Pons (tissue), 1 donor: ENCODE data around the gene SCARB1.
"Not testable (repeated sequence)": the region's sequence is repeated elsewhere in the genome, so short reads cannot be mapped to it uniquely, and the experiment has no call there.

Experiments
- DNase-seq: peaks from one replicate; pipeline ENCODE4 v3.0.0-alpha.2; 2016; ENCODE audit warnings: low spot score

Gene SCARB1

DNA sequence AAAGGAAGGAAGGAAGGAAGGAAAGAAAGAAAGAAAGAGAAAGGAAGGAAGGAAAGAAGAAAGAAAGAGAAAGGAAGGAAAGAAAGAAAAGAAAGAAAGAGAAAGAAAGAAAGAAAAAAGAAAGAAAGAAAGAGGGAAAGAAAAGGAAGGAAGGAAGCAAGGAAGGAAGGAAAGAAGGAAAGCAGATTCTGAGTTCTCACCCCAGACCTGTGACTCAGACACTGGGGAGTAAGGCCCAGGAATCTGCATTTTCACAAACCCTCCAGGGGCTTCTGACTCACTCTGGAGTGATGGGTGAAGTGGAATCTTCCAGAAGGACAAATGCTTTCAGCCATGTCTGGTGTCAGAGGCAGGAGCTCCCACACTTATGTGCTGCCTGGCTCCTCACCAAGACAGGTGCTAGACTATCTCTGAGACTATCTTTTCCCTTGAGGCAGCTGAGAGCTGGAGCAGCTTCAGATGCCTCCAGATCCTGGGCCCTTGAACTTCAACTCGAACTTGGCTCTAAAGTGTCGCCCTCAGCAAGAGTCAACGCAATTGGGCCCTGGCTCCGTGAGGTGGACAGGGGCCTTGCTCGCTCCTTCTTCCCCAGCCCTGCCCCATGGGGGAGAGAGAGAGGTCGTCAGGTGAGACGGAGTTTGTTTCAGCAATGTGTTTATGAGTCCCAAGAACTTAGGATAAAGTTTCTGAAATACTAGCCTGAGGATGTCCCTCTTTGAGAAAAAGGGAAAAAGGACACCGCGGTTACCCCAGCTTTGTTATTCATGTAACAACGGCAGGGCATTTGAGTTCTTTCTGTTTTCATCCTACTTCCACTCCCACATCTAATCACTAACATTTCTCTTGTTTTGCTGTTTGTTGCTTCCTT lies 19.8 kb upstream of the SCARB1 start:
- no peak for DNase-seq

DNA sequence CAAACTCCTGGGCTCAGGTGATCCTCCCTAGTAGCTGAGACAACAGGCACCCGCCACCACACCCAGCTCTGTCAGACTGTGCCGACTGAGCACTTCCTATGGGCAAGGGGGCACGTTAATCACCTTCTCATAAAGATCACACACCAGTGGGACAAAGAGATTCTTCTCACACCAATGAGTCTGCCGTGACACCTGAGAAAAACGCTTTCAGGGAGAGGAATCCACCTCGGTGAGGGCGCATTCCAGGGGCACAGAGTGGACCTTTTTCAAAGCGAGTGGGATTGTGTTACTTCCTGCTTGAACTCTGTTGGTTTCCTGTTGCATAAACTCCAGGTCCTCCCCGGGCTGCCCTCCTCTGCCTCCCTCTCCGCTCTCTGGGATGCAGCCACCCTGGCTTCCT lies 17.5 kb upstream of the SCARB1 start:
- DNase-seq = no peak

DNA sequence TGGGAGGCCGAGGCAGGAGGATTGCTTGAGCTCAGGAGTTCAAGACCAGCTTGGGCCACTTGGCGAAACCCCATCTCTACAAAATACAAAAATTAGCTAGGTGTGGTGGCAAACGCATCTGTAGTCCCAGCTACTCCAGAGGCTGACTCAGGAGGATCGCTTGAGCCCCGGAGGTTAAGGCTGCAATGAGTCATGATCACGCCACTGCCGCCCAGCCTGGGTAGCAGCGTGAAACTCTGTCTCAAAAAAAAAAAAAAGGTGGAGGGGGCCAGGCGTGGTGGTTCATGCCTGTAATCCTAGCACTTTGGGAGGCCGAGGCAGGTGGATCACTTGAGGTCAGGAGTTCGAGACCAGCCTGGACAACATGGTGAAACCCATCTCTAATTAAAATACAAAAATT lies 16.7 kb upstream of the SCARB1 start:
- not testable (repeated sequence) for DNase-seq

DNA sequence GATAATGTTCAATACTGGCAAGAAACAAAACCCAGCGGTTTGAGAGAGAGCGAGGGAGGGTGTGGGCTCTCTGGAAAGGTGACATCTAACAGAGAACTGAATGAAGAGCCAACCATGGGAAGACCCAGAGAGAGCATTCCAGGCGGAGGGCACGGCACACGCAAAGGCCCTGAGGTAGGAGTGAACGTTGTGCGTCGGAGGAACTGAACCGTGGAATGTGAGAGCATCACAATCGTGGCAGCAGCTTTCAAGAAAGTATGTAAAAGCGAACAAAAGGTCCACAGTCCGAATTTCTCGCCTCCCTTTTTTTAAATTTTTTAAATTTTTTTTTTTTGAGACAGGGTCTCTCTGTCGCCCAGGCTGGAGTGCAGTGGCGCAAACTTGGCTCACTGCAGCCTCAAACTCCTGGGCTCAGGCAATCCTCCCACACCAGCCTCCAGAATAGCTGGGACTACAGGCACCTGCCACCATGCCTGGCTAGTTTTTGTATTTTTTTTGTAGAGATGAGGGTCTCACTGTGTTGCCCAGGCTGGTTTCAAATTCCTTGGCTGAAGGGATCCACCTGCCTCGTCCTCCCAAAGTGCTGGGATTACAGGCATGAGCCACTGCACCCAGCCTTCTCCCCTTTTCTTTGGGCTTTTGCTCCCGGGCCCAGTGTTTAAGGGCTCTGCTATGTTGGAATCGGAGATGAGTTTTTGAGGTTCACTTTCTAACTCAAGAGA lies 15.3 kb upstream of the SCARB1 start:
- DNase-seq = no peak

DNA sequence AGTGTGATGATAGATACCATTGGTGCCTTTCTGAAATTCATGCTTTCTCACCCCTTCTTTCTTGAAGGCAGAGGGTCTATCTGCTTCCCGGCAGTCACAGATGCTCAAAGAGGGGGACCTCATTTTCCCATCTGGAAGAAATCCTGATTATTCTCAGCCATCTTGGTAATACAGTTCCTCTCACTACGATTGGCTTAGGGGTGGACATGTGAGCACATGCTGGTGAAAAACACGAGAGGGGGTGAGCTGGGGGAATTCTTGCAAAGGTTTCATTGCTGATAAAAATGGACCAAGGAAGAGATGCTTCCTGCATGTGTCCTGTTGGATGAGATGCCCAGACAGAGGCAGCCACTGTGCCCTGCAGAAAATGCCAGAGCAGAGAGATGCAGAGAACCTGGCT lies 13.8 kb upstream of the SCARB1 start:
- no peak for DNase-seq

DNA sequence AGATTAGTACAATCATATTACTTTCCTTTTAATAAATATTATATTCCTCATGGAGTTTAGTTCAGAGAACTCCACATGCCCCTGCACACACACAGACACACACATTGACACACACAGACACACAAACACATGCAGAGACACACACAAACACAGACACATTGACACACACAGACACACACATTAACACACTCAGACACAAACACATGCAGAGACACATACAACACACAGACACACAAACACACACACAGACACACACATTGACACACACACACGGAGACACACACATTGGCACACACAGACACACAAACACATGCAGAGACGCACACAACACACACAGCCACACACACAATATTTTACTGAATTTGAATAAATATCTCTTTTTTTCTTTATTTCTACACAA lies 12.5 kb upstream of the SCARB1 start:
- DNase-seq = no peak

DNA sequence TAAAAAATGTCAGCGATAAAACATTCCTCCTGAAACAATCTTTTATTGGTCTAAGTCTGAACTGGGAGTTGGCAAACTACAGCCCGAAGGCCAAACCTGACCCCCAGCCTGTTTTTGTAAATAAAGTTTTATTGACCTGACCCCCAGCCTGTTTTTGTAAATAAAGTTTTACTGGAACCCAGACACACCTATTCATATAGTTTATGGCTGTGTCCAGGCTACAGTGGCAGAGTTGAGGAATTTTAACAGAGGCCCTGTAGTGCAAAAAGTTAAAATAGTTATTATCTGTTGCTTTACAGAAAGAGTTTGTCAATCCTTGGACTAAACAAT lies 12.1 kb upstream of the SCARB1 start:
- DNase-seq = no peak

DNA sequence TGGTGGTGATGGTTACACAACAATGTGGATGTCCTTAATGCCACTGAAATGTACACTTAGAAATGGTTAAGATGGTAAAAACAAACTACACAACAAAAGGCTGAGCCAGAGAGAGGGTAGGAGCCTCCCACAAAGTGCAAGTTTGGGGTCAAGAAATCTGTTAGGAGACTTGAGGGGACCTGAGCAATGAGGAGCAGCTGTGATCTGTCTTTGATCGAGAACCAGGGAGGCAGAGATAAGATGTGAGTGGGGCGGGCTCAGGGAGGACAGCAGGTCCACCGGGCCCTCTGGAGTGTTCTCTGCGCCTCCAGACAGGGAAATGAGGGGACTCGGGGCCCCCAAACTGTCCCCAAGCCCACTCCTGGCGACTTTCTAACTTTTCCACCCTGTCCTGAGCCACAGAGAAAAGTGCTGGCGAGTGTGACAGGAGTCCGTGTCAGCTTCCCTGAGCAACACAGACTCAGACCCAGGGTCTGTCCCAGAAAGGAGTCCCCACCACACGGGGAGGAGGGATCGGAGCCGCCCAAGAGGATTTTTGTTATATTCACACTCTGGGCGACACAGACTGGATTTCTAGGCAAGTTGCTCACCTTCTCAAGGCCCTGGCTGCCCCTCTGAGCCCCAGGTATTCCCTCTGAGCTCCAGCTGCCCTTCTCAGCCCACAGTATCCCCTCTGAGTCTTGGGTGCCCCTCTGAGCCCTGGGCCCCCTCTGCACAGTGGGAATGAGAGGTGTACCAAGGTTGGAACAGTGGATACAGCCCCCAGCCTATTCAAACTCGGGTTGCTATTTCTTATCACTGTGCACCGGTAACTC lies 11.5 kb upstream of the SCARB1 start:
- DNase-seq = no peak

DNA sequence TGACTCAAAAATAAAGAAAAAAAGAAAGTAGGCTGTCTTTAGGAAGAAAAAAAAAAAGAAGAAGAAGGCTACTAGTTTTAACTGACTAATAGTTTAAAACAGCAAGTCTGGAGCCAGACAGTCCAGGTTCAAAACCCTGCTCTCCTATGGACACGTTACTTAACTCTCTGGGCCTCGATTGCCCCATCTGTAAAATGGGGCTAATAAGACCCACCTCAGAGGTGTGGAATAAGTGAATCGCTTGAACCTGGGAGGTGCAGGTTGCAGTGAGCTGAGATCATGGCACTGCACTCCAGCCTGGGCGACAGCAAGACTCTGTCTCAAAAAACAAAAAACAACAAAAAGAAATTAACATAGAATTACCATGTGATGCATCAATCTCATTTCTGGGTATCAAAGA lies 10.5 kb upstream of the SCARB1 start:
- DNase-seq = no peak

DNA sequence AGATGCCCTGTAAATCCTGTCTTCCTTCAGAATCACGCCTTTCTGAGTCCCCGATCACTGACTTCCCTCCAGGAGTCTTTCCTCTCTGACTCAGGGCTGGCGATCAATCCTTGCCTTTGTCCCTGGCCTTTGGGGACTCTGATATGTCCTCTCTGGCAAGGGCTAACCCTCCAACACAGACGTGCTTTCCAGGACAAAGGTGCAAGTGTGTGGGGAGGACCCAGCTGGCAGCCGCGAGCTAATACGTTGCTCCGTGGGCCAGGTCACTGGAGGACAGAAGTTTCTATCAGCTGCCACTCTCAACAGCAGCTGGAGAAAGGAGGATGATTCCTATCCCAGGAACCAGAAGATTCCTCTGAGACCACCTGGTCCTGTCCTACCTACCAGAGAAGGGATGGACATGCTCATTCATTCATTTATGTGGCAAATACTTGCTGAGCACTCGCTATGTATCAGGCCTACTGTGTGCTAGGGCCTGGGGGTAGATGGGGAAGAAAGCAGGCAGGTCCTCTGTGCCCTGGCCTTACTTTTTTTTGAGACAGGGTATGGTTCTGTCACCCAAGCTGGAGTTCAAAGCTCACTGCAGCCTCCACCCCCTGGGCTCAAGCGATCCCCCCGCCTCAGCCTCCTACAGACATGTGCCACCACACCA lies 8.5 kb upstream of the SCARB1 start:
- DNase-seq = no peak

DNA sequence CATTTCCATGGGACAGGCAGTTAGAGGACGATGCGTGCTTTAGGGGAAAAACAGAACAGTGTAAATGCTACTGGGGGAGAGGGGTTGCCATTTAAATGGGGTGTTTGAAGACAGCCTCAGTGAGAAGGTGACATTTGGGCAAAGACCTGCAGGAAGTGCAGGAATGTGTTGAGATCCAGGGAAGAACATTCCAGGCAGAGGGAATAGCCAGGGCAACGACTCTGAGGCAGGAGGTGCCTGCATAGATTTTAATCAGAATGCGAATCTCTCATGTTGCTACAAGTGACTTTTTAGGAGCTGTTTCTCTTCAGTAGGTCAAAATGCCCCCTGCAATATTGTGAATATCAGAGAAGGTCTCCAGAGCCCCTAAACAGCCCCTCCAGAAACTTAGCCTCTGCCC lies 7.6 kb upstream of the SCARB1 start:
- no peak for DNase-seq

DNA sequence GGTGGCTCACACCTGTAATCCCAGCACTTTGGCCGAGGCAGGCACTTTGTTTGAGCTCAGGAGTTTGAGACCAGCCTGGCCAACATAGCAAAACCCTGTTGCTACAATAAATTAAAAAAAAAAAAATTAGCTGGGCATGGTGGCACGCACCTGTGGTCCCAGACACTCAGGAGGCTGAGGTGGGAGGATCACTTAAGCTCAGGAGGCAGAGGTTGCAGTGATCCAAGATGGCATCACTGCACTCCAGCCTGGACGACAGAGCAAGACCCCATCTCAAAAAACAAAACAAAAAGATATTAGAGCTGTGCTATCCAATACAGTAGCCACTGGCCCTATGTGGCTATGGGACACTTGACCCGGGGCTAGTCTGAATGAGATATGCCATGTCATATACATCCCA lies 6.9 kb upstream of the SCARB1 start:
- no peak for DNase-seq

DNA sequence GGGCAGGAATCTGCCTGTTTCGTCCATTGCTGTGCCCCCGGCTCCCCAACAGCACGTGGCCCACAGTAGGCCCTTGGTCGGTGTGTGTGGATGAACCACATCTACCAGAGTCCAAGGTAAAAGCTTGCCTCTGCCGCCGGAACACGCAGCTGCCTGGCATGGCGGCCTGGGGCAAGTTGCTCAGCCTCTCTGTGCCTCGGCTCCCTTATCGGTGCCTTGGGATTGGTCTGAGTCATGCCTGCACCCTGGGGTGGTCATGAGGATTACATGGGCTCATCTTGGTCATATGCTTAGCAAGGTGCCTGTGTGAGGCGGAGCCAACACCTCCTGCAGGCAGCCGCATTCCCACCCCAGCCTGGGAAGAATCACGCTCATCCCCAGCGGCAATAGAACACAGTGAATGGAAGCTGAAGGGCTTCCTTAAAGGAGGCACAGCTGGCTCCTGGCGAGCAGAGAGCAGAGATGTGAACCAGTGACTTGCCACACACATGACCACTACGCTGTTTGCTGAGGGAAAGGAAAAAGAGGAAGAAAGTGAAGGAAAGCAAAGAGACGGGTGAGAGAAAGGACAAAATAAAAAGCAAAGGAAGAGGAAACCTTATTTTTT lies 5.5 kb upstream of the SCARB1 start:
- DNase-seq = peak; percentile 78

DNA sequence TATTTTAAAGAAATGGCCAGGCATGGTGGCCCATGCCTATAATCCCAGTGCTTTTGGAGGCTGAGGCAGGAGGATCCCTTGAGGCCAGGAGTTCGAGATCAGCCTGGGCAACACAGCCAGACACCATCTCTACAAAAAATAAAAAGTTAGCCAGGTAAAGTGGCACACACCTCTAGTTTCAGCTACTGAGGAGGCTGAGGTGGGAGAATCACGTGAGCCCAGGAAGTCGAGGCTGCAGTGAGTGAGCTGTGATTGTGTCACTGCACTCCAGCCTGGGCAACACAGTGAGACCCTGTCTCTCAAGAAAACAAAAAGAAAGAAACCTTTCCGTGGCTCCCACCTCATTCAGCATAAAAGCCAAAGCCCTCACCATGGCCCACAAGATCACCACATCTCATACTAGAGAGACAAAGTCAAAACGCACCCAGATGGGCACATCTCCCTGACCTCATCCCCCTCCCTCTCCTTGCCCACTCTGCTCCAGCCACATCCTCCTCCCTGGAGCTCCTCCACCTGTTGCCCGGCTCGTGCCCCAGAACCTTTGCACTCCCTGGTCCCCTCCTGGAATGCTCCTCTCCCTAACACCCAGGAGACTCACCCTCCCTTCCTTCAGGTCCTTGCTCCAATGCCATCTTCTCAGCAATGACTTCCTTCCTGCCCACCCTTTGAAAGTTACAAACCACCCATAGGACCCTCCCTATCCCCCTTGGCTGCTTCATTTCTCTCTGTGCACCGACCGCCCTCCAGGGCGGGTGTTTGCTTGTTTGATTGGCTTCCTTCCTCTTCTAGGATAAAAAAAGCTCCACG lies 4.8 kb upstream of the SCARB1 start:
- peak; percentile 43 for DNase-seq

DNA sequence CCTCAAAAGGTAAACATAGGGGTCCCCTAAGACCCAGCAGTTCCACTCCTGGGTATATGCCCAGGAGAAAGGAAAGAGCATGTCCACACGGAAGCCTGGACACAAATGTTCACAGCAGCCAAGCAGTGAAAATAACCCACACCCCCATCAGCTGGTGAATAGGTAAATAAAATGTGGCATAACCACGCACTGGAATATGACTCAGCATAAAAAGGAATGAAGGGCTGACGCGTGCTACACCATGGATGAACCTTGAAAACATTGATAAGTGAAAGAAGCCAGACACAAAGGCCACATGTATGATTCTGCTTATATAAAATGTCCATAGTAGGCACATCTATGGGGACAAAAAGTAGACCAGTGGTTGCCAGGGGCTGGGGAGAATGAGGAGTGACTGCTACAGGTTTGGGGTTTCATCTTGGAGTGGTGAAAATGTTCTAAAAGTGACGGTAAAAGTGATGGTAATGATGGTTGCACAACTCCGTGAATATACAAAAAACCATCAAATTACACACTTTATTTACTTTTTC lies 3.8 kb upstream of the SCARB1 start:
- DNase-seq = no peak

DNA sequence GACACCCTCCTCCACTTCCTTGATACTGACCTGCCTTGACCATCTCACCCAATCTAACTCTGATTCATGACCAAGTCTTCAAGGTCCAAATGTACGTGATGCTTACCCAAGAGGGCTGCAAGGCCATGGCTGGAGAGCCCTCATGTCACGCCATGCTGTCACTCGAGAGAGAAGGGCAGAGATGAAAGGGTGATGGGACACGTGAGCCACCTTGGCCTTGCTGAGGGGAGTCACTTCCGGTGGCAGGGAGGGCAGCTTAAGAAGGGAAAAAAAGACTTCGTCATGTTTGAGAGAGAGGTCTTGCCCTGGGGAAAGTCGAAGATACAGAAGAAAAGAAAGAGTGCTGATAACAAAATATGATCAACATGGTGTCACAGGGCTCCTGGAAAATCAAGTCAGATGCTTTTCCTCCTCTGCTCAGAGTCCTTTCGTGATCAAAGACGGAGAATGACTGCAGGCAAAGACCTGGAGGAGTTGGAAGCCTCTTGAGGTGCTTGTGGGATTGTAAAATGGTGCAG lies 3.3 kb upstream of the SCARB1 start:
- no peak for DNase-seq

DNA sequence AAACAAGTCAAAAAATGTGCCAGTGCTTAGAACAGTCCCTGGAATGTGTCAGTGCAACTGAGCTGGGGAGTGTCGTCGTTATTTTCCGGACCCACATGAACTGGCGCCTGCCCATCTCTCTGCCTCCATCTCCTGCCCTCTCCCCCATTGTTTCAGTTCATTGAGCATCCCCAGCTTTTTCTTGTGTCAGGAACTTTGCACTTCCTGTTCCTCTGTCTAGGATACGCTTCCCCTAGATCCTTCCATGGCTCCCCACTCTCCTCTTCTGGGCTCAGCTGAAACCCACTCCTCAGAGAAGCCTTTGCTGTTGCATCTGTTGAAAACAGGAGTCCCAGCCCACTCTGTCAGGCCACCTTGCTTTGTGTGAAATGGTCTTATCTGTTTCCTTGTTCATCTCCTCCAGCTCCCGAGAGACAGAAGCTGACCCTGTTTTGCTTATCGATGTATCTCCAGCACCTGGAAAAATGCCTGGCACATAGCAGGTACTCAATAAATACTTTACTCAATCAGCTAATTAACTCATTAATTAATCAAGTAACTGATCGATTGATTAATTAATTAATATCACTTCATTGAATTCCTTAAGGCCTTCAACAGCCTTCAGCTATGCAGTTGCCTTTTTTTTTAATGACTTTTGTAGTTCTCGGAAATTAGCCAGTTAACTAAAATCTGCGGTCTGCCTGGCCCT lies 2.7 kb upstream of the SCARB1 start:
- DNase-seq = no peak

DNA sequence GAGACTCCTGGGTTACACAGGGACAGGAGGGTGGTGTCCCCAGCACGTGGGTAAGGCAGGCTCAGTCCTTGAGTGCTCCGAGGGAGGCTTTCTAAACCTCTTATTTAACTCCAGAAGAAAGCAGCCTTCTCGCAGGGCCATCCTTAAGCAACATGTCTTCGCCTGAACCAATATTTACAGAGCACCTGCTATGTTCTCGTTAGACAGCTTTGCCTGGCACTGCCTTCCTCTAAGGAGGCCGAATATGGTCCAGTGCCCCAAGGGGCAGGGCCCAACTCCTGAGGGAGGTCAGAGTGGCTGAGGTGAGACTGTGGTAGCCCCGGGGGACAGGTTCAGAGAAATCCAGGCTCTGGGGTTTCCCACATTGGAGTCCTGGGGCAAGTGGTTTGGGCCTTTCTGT lies 2.1 kb upstream of the SCARB1 start:
- no peak for DNase-seq

DNA sequence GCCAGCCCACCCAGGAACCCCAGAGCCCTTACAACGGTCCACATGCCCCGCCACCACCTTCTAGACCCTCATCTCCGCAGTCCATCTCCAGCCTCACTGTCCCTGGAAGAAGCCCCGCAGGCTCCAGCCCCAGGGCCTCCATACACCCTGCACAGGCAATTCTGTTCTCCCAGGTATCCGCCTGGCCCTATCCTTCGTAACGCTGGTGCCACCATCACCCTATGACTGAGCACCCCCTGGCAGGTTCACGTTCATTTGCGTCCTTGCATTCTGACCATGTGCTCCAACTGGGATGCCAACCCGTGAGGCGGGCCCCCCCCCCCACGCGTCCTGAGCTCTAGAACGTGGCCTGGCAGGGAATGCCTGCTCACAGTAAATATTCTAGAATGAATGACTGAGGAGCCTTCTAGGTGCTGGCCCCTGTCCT lies 675 bp upstream of the SCARB1 start:
- no peak for DNase-seq
